Thyroid gland (tissue), 4 donors: ENCODE results near the gene AAMP.

Source experiments
- POLR2A ChIP-seq, 2 donors: fragments of 450-650 bp; IDR thresholded peaks; one replicate each; pipeline ENCODE4 v1.6.1; 2017; ENCODE audit warnings: antibody characterized with exemption in 2 of 2, mild to moderate bottlenecking in 2 of 2, moderate library complexity in 1 of 2
- TF ChIP-seq, protein P1 (sequence below), 6 experiments: fragments of 200-600 bp in 3 of 6; fragments of 450-650 bp in 3 of 6; sonication (generic) in 3 of 6; IDR thresholded peaks; one replicate each; pipeline ENCODE4 v1.5.1; 2016 to 2019; ENCODE audit warnings: antibody characterized with exemption in 6 of 6, mild to moderate bottlenecking in 2 of 6, inconsistent platforms in 1 of 6, moderate library complexity in 1 of 6

DNA sequence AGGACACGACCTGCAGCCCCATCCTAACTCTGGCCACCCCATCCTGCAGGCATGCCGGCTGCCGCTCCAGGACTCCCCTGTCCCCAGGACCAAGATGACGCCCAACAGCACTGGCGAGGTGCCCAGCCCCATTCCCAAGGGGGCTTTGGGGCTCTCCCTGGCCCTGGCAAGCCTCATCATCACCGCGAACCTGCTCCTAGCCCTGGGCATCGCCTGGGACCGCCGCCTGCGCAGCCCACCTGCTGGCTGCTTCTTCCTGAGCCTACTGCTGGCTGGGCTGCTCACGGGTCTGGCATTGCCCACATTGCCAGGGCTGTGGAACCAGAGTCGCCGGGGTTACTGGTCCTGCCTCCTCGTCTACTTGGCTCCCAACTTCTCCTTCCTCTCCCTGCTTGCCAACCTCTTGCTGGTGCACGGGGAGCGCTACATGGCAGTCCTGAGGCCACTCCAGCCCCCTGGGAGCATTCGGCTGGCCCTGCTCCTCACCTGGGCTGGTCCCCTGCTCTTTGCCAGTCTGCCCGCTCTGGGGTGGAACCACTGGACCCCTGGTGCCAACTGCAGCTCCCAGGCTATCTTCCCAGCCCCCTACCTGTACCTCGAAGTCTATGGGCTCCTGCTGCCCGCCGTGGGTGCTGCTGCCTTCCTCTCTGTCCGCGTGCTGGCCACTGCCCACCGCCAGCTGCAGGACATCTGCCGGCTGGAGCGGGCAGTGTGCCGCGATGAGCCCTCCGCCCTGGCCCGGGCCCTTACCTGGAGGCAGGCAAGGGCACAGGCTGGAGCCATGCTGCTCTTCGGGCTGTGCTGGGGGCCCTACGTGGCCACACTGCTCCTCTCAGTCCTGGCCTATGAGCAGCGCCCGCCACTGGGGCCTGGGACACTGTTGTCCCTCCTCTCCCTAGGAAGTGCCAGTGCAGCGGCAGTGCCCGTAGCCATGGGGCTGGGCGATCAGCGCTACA lies 7.0 kb downstream of the AAMP start:
- TF ChIP-seq, protein P1, sequence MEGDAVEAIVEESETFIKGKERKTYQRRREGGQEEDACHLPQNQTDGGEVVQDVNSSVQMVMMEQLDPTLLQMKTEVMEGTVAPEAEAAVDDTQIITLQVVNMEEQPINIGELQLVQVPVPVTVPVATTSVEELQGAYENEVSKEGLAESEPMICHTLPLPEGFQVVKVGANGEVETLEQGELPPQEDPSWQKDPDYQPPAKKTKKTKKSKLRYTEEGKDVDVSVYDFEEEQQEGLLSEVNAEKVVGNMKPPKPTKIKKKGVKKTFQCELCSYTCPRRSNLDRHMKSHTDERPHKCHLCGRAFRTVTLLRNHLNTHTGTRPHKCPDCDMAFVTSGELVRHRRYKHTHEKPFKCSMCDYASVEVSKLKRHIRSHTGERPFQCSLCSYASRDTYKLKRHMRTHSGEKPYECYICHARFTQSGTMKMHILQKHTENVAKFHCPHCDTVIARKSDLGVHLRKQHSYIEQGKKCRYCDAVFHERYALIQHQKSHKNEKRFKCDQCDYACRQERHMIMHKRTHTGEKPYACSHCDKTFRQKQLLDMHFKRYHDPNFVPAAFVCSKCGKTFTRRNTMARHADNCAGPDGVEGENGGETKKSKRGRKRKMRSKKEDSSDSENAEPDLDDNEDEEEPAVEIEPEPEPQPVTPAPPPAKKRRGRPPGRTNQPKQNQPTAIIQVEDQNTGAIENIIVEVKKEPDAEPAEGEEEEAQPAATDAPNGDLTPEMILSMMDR (IDR thresholded peaks at IDR 0.05): no peak
- no peak for TF ChIP-seq POLR2A (IDR thresholded peaks at IDR 0.05)
